ENCODE results near the gene PLA2G4B.

The PLA2G4B gene

DNA sequence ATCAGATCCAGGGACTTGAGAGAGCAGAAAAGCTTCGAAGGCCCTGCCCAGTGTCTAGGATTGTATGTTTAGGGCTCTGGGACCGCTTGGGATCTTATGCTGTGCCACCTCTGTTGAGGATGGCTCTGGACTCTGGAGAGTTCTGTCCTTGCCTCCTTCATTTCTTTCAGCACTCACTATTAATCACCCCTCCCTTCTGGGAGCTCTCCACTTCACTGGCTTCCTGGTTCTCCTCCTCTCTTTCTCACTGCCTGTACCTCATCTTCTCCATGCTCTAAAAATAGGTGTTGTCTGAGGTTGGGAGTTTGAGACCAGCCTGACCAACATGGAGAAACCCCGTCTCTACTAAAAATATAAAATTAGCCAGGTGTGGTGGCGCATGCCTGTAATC lies 47.1 kb upstream of the PLA2G4B start:
- Histone ChIP-seq H3K4me3 (replicated peaks; ENCODE audit: low read depth, low read length) (no peak overlapping the region), H3K36me3 (ENCODE audit: control insufficient read depth, insufficient read depth, low read length) (no peaks in the 10 kb centered on the region), H3K27me3 (replicated peaks; ENCODE audit: control insufficient read depth, insufficient read depth, low read length) (no peaks in the 10 kb centered on the region)
- TF ChIP-seq CTCF (IDR thresholded peaks at IDR 0.05; ENCODE audit: insufficient read depth, low read length, poor library complexity, severe bottlenecking) = no peak
- DNase-seq (ENCODE audit: extremely low read depth, insufficient read length) = no peak

DNA sequence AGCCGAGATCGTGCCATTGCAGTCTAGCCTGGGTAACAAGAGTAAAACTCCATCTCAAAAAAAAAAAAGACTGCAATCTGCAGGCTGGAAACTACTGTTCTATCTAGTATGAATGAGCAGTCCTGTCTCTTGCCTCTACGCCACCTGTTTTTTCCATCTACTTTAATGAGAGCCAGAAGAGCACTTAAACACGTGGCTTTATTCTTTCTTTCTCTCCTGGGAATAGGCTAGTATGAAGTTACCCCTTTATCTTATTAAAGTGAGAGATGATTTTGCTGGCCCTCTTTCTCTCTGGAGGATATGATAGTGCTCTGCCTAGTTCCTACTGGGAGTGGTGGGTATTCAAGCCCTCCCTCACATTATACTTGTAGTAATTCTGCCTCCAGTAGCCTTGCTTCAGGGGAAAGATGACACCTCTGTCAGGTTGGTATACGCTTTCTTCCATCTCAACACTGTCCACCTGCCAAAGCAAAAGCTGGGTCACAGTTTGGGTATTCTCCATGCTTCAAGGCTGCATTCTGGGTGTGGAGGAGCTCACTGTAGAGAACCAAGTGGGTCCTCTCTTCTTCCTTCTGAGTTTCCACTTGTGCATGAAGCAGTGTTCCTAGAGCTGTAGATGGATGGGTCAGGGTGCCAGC lies 46.5 kb upstream of the PLA2G4B start:
- Histone ChIP-seq H3K4me3 (replicated peaks; ENCODE audit: low read depth, low read length) (no peak overlapping the region), H3K27me3 (replicated peaks; ENCODE audit: control insufficient read depth, insufficient read depth, low read length) (no peaks in the 10 kb centered on the region), H3K36me3 (ENCODE audit: control insufficient read depth, insufficient read depth, low read length) (no peaks in the 10 kb centered on the region)
- no peak for DNase-seq (ENCODE audit: extremely low read depth, insufficient read length)
- TF ChIP-seq CTCF (IDR thresholded peaks at IDR 0.05; ENCODE audit: insufficient read depth, low read length, poor library complexity, severe bottlenecking) = no peak

DNA sequence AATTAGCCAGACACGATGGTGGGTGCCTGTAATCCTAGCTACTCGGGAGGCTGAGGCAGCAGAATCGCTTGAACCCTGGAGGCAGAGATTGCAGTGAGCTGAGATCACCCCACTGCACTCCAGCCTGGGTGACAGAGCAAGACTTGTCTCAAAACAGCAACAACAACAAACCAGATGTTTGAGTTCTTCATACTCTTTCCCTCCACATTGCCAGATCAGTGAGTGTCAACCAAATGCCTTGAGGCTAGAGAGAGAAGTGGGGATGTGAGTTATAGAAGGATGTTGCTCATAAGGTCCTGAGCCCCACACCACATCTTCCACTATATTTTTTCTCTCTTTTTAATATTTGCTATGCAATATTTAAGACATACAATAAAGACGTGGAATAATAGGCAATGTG lies 44.6 kb upstream of the PLA2G4B start:
- Histone ChIP-seq H3K36me3 (ENCODE audit: control insufficient read depth, insufficient read depth, low read length) (no peaks in the 10 kb centered on the region), H3K27me3 (replicated peaks; ENCODE audit: control insufficient read depth, insufficient read depth, low read length) (no peaks in the 10 kb centered on the region), H3K4me3 (replicated peaks; ENCODE audit: low read depth, low read length) (no peak overlapping the region)
- no peak for DNase-seq (ENCODE audit: extremely low read depth, insufficient read length)
- no peak for TF ChIP-seq CTCF (IDR thresholded peaks at IDR 0.05; ENCODE audit: insufficient read depth, low read length, poor library complexity, severe bottlenecking)

GRCh38 chr15:41795996-41796856 lies 42.4 kb upstream of the PLA2G4B start:
- Histone ChIP-seq H3K36me3 (ENCODE audit: control insufficient read depth, insufficient read depth, low read length) (peaks cover 4% of the 10 kb centered on the region), H3K4me3 (replicated peaks; ENCODE audit: low read depth, low read length) (no peak overlapping the region), H3K27me3 (replicated peaks; ENCODE audit: control insufficient read depth, insufficient read depth, low read length) (no peaks in the 10 kb centered on the region)
- no peak for DNase-seq (ENCODE audit: extremely low read depth, insufficient read length)
- TF ChIP-seq CTCF (IDR thresholded peaks at IDR 0.05; ENCODE audit: insufficient read depth, low read length, poor library complexity, severe bottlenecking) = no peak

- peaks cover 4% of the 10 kb centered on the region for H3K36me3 ChIP-seq (ENCODE audit: control insufficient read depth, insufficient read depth, low read length)
- H3K27me3 ChIP-seq (replicated peaks; ENCODE audit: control insufficient read depth, insufficient read depth, low read length) = no peaks in the 10 kb centered on the region
- DNase-seq (ENCODE audit: extremely low read depth, insufficient read length) = no peak
- no peak for TF ChIP-seq CTCF (IDR thresholded peaks at IDR 0.05; ENCODE audit: insufficient read depth, low read length, poor library complexity, severe bottlenecking)
- no peak overlapping the region for H3K4me3 ChIP-seq (replicated peaks; ENCODE audit: low read depth, low read length)
These were observed 41.3 kb upstream of the PLA2G4B start for GRCh38 chr15:41797201-41797944.
